ENCODE results near the gene BORCS6.
A peak's percentile ranks its signal among the peaks of the same experiment; 100 is the strongest.

Gene BORCS6

GRCh38 chr17:8188263-8188839 lies 1.6 kb downstream of the BORCS6 start:
- no peaks in the 10 kb centered on the region for H3K79me2 ChIP-seq (ENCODE audit: insufficient read depth, low read depth)
- TF ChIP-seq, protein P1, sequence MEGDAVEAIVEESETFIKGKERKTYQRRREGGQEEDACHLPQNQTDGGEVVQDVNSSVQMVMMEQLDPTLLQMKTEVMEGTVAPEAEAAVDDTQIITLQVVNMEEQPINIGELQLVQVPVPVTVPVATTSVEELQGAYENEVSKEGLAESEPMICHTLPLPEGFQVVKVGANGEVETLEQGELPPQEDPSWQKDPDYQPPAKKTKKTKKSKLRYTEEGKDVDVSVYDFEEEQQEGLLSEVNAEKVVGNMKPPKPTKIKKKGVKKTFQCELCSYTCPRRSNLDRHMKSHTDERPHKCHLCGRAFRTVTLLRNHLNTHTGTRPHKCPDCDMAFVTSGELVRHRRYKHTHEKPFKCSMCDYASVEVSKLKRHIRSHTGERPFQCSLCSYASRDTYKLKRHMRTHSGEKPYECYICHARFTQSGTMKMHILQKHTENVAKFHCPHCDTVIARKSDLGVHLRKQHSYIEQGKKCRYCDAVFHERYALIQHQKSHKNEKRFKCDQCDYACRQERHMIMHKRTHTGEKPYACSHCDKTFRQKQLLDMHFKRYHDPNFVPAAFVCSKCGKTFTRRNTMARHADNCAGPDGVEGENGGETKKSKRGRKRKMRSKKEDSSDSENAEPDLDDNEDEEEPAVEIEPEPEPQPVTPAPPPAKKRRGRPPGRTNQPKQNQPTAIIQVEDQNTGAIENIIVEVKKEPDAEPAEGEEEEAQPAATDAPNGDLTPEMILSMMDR (conservative IDR thresholded peaks at IDR 0.05; ENCODE audit: low read depth, low read length): no peak
- H2AFZ ChIP-seq (ENCODE audit: low read depth): no peak overlapping the region
- H3K4me2 ChIP-seq: peak overlapping the region; percentile 66
- H3K4me1 ChIP-seq (ENCODE audit: low read depth, poor library complexity, severe bottlenecking): peaks cover 9% of the 10 kb centered on the region
- peak overlapping the region; percentile 22; the same call in 1 of the 2 replicates for H3K9ac ChIP-seq
- no peaks in the 10 kb centered on the region for H3K27me3 ChIP-seq (ENCODE audit: insufficient read depth, low read depth)
- no peaks in the 10 kb centered on the region for H3K36me3 ChIP-seq (ENCODE audit: insufficient read depth)
- H4K20me1 ChIP-seq (ENCODE audit: insufficient read depth): no peaks in the 10 kb centered on the region
- H3K4me3 ChIP-seq (IDR thresholded peaks at IDR 0.05; ENCODE audit: insufficient read depth, low read depth, low read length): no peak overlapping the region
- H3K27ac ChIP-seq: peak overlapping the region; percentile 88; the same call in 1 of the 2 replicates

- H2AFZ ChIP-seq (ENCODE audit: low read depth): no peak overlapping the region
- no peaks in the 10 kb centered on the region for H3K36me3 ChIP-seq (ENCODE audit: insufficient read depth)
- H4K20me1 ChIP-seq (ENCODE audit: insufficient read depth): no peaks in the 10 kb centered on the region
- H3K79me2 ChIP-seq (ENCODE audit: insufficient read depth, low read depth): no peaks in the 10 kb centered on the region
- no peaks in the 10 kb centered on the region for H3K27me3 ChIP-seq (ENCODE audit: insufficient read depth, low read depth)
- TF ChIP-seq, protein P1 (conservative IDR thresholded peaks at IDR 0.05; ENCODE audit: low read depth, low read length): no peak
- H3K4me1 ChIP-seq (ENCODE audit: low read depth, poor library complexity, severe bottlenecking): peaks cover 9% of the 10 kb centered on the region
- H3K4me3 ChIP-seq (IDR thresholded peaks at IDR 0.05; ENCODE audit: insufficient read depth, low read depth, low read length): no peak overlapping the region
- H3K9ac ChIP-seq: no peak overlapping the region; the same call in 1 of the 2 replicates
- peak overlapping the region; percentile 88 for H3K27ac ChIP-seq
- H3K4me2 ChIP-seq: peak overlapping the region; percentile 83
Observed at GRCh38 chr17:8187517-8188262, 2.3 kb downstream of the BORCS6 start.

GRCh38 chr17:8186787-8187516 lies 3.0 kb downstream of the BORCS6 start:
- no peaks in the 10 kb centered on the region for H4K20me1 ChIP-seq (ENCODE audit: insufficient read depth)
- peak overlapping the region; percentile 87; the same call in 1 of the 2 replicates for H2AFZ ChIP-seq (ENCODE audit: low read depth)
- no peak overlapping the region for H3K4me3 ChIP-seq (IDR thresholded peaks at IDR 0.05; ENCODE audit: insufficient read depth, low read depth, low read length)
- TF ChIP-seq, protein P1 (conservative IDR thresholded peaks at IDR 0.05; ENCODE audit: low read depth, low read length): no peak
- no peaks in the 10 kb centered on the region for H3K27me3 ChIP-seq (ENCODE audit: insufficient read depth, low read depth)
- H3K4me1 ChIP-seq (ENCODE audit: low read depth, poor library complexity, severe bottlenecking): peaks cover 9% of the 10 kb centered on the region
- peak overlapping the region; percentile 88 for H3K27ac ChIP-seq
- no peak overlapping the region; the same call in 1 of the 2 replicates for H3K9ac ChIP-seq
- no peaks in the 10 kb centered on the region for H3K36me3 ChIP-seq (ENCODE audit: insufficient read depth)
- H3K79me2 ChIP-seq (ENCODE audit: insufficient read depth, low read depth): no peaks in the 10 kb centered on the region
- peak overlapping the region; percentile 83 for H3K4me2 ChIP-seq

DNA sequence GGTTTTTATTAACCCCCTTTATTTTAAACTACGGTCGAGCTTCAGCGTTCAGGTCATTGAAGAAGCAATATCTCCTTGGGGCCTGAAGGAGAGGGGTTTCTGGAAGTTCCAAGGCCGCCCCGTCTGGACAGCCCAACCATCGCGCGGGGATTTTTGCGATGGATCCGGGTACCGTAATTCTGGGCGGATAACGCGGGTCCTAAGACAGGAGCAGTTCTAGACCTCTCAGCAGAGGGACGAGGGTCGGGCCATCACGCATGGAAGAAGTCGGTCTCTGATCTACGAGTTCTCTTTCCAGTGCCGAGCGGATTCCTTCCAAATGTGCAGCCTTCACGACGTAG lies 3.6 kb downstream of the BORCS6 start:
- Histone ChIP-seq H3K36me3 (ENCODE audit: insufficient read depth) (no peaks in the 10 kb centered on the region), H3K27ac (peak overlapping the region; percentile 76), H4K20me1 (ENCODE audit: insufficient read depth) (no peaks in the 10 kb centered on the region), H3K79me2 (ENCODE audit: insufficient read depth, low read depth) (no peaks in the 10 kb centered on the region), H3K4me2 (peak overlapping the region; percentile 17; the same call in 1 of the 2 replicates), H3K9ac (peak overlapping the region; percentile 41; the same call in 1 of the 2 replicates), H3K4me1 (ENCODE audit: low read depth, poor library complexity, severe bottlenecking) (peaks cover 9% of the 10 kb centered on the region), H3K4me3 (IDR thresholded peaks at IDR 0.05; ENCODE audit: insufficient read depth, low read depth, low read length) (no peak overlapping the region), H3K27me3 (ENCODE audit: insufficient read depth, low read depth) (no peaks in the 10 kb centered on the region), H2AFZ (ENCODE audit: low read depth) (peak overlapping the region; percentile 87)
- TF ChIP-seq, protein P1 (conservative IDR thresholded peaks at IDR 0.05; ENCODE audit: low read depth, low read length): no peak

All from KMS-11 (cell line).